ENCODE results near the gene ZNF471. TPM values are rescaled to one million over a fixed set of nuclear protein-coding genes. Genes with fewer than 3 reads are reported as not detected.

ZNF471 gene
- total RNA-seq, 1 experiment from 2014 or later: not detected

DNA sequence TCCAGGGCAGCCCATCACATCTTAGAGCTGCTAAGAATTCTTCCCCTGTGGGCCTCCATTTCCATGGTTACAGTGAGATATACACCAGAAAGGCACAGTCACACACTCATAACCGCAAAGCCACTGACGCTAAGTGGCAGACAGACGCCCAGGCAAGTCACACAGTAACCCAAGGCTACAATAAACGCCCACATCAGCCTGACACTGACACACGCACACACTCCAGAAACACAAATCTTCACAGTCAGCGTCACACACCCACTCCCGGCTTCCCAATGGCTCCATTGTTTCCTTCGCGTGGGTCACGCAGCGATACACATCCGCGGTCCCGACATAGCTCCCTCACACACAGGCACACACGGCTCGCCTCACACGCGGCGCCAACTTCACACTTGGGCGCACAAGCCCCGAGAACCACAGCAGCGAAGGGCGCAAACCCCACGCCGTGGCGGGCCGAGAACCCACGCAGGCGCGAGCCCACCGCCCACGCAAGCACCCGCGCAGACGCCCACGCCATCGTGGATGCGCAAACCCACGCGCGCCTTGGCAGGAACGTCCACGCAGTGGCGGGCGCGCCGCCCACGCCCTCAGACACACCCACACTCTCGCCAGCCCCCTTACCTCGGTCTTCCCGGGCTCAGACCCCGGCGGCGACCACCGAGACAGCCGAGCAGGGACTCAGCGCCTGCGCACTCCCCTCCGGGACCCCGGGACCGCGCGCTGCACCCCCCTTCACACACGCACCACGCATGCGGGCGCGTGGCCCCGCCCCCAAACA, 30.8 kb upstream of the ZNF471 start, which contains the start of gene ZNF667:
Gene ZNF667 (minus strand): TSS at position 695 of the 778 bp plus-strand sequence. CDS start 14,975 bp downstream, outside the sequence.
- TF ChIP-seq, protein P1, sequence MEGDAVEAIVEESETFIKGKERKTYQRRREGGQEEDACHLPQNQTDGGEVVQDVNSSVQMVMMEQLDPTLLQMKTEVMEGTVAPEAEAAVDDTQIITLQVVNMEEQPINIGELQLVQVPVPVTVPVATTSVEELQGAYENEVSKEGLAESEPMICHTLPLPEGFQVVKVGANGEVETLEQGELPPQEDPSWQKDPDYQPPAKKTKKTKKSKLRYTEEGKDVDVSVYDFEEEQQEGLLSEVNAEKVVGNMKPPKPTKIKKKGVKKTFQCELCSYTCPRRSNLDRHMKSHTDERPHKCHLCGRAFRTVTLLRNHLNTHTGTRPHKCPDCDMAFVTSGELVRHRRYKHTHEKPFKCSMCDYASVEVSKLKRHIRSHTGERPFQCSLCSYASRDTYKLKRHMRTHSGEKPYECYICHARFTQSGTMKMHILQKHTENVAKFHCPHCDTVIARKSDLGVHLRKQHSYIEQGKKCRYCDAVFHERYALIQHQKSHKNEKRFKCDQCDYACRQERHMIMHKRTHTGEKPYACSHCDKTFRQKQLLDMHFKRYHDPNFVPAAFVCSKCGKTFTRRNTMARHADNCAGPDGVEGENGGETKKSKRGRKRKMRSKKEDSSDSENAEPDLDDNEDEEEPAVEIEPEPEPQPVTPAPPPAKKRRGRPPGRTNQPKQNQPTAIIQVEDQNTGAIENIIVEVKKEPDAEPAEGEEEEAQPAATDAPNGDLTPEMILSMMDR (IDR thresholded peaks at IDR 0.05; ENCODE audit: unreplicated experiment): no peak
- CTCF ChIA-PET: no interaction called here
- H3K4me1 Mint-ChIP-seq (ENCODE audit: insufficient read depth, unreplicated experiment): no peaks in the 10 kb centered on the region
- intact Hi-C loops (cut with micrococcal nuclease): no loop called here
- H3K36me3 Mint-ChIP-seq (ENCODE audit: insufficient read depth, unreplicated experiment): no peaks in the 10 kb centered on the region
- POLR2A ChIA-PET: no interaction called here
- H3K27ac Mint-ChIP-seq (ENCODE audit: low read depth, unreplicated experiment): no peak within 1 kb of the TSS
- no peak within 1 kb of the TSS for H3K4me3 Mint-ChIP-seq (ENCODE audit: unreplicated experiment)
- no TSS peak for BruUV-seq (replicated peaks)
- no peak for DNase-seq (ENCODE audit: unreplicated experiment)
- H3K27me3 Mint-ChIP-seq (ENCODE audit: insufficient read depth, unreplicated experiment): no peaks in the 10 kb centered on the region
- H3K9me3 Mint-ChIP-seq (ENCODE audit: unreplicated experiment): peaks cover 43% of the 10 kb centered on the region

DNA sequence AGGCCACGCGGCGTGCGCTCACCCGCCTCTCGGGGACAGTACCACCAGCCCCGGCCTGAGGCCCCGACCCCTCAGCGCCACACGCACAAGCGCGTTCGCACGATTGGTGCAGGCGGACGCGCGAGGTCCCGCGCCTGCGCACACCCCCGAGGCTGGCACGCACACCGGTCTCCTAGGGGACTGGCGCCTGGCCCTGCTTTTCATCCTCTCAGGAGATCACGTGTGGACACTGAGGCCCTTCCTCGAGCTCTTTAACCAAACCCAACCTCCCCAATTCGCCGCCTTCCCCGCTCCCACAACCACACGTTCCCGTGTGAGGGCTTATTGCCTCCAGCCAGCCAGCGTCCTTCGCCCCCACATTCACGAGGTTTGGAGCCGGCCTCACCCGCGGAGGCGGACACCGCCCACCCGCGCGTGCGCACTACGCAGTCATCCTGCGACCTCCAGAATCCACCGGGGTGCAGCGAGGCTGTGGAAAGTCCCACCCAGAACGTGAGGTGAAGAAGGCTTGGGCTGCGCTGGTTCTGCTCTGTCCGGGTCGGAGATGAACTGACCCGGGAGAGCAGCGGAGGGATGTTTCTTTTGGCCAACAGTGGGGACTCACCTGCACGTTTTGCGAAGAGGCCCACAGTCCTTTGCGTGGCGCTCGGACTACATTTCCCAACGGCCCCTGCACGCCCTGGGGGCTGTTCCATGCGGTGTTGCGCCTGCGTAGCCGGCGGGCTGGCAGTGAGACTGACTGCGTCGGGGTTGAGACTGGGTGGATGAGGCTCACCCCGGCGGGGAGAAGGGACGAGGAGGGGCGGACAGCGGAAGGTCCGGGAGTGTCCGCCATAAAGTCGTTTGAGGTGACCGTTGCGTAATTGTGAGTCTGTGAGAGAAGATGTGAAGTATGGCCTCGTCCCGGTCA, 30.0 kb upstream of the ZNF471 start:
- intact Hi-C loops (cut with micrococcal nuclease): no loop called here
- no TSS peak for BruUV-seq (replicated peaks)

DNA sequence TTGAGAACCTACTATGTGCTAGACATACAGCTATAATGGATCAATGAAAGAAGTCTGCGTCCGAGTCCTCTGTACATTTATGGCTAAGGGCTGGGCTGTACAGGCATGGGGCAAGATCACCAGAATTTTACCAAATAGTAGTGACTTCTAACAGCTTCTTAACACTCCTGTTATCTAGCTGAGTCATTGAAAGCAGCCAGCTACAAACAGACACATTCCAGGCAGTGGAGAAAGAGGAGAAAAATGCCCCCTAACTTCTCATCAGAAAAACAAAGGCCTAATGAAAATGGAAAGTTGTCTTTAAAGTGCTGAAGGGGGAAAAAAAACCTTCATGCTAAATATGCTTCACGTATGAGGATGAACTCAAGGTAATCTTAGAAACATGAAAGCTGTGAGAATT, 16.3 kb upstream of the ZNF471 start:
- ChIA-PET POLR2A (no interaction called here), CTCF (interaction anchor here (1.0 kb wide), 1 partner anchor 140 kb away, joined by 3 read pairs; no protein-coding TSS in a partner anchor)
- H3K27ac Mint-ChIP-seq (ENCODE audit: low read depth, unreplicated experiment): no peak overlapping the region
- no peaks in the 10 kb centered on the region for H3K36me3 Mint-ChIP-seq (ENCODE audit: insufficient read depth, unreplicated experiment)
- H3K4me1 Mint-ChIP-seq (ENCODE audit: insufficient read depth, unreplicated experiment): no peaks in the 10 kb centered on the region
- intact Hi-C loops (cut with micrococcal nuclease): no loop called here
- peaks cover 50% of the 10 kb centered on the region for H3K9me3 Mint-ChIP-seq (ENCODE audit: unreplicated experiment)
- TF ChIP-seq, protein P1 (IDR thresholded peaks at IDR 0.05; ENCODE audit: unreplicated experiment): no peak
- no peaks in the 10 kb centered on the region for H3K27me3 Mint-ChIP-seq (ENCODE audit: insufficient read depth, unreplicated experiment)
- H3K4me3 Mint-ChIP-seq (ENCODE audit: unreplicated experiment): no peak overlapping the region
- BruUV-seq (replicated peaks): no TSS peak
- DNase-seq (ENCODE audit: unreplicated experiment): no peak

More for the DNA sequence above, 30.0 kb upstream of the ZNF471 start:
- POLR2A ChIA-PET: no interaction called here
- no peak for DNase-seq (ENCODE audit: unreplicated experiment)
- Mint-ChIP-seq H3K27me3 (ENCODE audit: insufficient read depth, unreplicated experiment) (no peaks in the 10 kb centered on the region), H3K27ac (ENCODE audit: low read depth, unreplicated experiment) (no peak overlapping the region), H3K9me3 (ENCODE audit: unreplicated experiment) (peaks cover 36% of the 10 kb centered on the region), H3K4me1 (ENCODE audit: insufficient read depth, unreplicated experiment) (no peaks in the 10 kb centered on the region), H3K36me3 (ENCODE audit: insufficient read depth, unreplicated experiment) (no peaks in the 10 kb centered on the region), H3K4me3 (ENCODE audit: unreplicated experiment) (no peak overlapping the region)
- TF ChIP-seq, protein P1 (IDR thresholded peaks at IDR 0.05; ENCODE audit: unreplicated experiment): no peak
- CTCF ChIA-PET: interaction anchor here (0.6 kb wide), 1 partner anchor 438 kb away, joined by 4 read pairs; no protein-coding TSS in a partner anchor

DNA sequence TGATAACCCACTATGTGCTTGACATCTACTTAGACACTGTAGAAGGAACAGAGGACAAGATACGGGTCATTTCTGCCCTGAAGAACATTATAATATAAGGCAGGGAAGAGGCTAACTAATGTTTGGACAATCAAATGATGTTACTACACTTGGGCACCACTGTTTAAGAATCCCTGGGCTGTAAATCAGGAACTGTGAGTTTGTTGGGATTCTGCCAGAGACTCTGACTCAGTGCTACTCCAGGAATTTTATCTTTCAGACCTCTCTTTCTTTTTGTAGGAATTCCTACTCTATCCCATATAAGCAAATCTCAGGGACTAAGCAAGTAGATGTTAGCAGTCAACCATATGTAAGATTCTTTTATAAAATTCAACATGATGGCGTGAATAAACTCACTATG, 3.1 kb upstream of the ZNF471 start:
- H3K9me3 Mint-ChIP-seq (ENCODE audit: unreplicated experiment): peaks cover 28% of the 10 kb centered on the region
- H3K27ac Mint-ChIP-seq (ENCODE audit: low read depth, unreplicated experiment): no peak overlapping the region
- no peaks in the 10 kb centered on the region for H3K27me3 Mint-ChIP-seq (ENCODE audit: insufficient read depth, unreplicated experiment)
- H3K4me1 Mint-ChIP-seq (ENCODE audit: insufficient read depth, unreplicated experiment): no peaks in the 10 kb centered on the region
- intact Hi-C loops (cut with micrococcal nuclease): no loop called here
- TF ChIP-seq, protein P1 (IDR thresholded peaks at IDR 0.05; ENCODE audit: unreplicated experiment): no peak
- no peak overlapping the region for H3K4me3 Mint-ChIP-seq (ENCODE audit: unreplicated experiment)
- POLR2A ChIA-PET: no interaction called here
- no peaks in the 10 kb centered on the region for H3K36me3 Mint-ChIP-seq (ENCODE audit: insufficient read depth, unreplicated experiment)
- no peak for DNase-seq (ENCODE audit: unreplicated experiment)
- CTCF ChIA-PET: interaction anchor here (0.6 kb wide), 1 partner anchor 600 kb away, joined by 4 read pairs; no protein-coding TSS in a partner anchor
- BruUV-seq (replicated peaks): no TSS peak

Data from MCF 10A (cell line).